ENCODE measurements around the gene SEPTIN12.
A peak's percentile ranks its signal among the peaks of the same experiment; 100 is the strongest.
"Not testable (repeated sequence)": the region's sequence is repeated elsewhere in the genome, so short reads cannot be mapped to it uniquely, and the experiment has no call there.

Gene SEPTIN12

DNA sequence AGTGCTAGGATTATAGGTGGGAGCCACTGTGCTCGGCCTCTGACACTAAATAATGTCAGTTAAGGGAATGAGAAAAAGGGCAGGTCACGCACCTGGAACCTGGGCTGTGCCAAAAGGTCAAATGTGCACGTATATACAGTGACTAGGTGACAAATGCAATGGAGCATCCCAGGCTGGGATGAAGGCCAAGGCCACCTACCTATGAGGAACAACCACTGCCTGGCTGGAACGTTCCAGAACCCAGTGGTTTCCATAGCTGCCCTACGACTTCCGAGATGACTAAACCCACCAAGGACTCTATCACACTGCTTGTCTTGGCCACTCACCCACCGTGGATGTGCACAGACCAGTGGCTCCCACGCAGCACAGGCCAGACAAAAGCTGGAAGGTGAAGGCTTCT is 37.2 kb downstream of the SEPTIN12 start:
- no peak for DNase-seq

- no peak for DNase-seq
These were observed 38.4 kb downstream of the SEPTIN12 start for GRCh38 chr16:4749700-4750257.

DNA sequence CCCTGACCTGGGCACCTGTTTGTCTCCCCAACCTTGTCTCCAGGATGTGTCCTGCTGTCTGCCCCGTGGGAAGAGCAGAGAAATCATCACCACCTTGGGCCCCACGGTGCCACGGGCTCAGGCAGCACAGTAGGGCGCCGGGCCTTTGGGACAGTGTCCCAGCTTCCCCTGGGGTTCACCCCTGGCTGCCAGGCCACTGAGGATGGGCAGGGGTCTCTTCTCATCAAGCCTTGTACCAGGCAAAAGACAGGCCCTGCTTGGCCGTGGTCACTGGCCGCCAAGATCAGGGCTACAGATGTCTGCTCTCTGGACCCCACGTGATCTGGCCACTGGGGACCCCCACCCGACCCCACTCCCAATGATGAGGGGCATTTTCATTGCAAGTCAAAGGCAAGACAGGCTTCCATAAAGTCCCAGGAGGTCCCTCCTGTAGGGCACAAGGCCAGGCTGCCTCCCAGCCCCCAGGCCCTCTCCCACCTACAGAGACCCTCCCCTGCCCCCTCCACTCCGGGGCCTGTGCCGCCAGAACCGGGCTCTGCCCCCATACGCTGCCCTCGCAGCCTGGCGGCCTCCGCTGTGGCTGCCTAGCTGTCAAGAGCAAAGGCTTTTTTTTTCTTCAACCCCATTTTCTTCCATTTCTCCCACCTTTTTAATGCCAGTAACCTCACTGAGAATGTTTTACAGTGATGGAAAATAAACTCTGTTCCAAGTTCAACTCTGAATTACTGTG is 39.3 kb downstream of the SEPTIN12 start:
- DNase-seq: no peak

DNA sequence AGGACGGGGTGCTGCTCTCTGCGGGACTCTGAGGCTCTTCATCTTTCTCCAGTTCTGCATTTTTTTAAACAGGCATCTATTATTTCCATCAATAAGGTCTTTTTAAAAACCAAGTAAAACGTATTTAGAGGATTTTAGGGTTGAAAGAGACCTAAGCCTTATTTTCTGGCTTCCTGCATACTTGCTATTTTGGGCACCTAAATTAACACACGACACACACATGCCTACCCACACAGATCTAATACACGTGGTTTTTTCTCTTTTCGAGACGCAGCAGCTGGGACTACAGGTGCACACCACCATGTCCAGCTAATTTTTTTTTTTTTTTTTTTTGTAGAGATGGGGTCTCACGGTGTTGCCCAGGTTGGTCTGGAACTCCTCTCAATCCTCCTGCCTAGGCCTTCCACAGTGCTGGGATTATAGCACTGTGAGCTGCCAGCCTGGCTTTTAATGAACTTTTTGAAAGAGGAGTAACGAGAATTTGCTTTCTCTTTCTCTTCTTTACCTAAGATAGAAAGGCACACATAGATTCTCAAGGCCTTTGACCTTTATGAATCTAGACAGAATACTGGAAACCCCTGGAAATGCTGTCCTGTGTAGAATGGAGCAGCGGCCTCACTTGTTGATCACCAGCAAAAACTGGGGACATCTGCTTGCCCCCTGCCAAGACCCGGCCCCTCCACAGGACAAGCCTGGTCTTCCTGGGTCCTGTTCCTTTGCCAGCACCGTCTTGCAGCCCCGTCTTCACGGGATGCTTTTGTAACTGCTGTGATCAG is 40.1 kb downstream of the SEPTIN12 start:
- no peak for DNase-seq

DNA sequence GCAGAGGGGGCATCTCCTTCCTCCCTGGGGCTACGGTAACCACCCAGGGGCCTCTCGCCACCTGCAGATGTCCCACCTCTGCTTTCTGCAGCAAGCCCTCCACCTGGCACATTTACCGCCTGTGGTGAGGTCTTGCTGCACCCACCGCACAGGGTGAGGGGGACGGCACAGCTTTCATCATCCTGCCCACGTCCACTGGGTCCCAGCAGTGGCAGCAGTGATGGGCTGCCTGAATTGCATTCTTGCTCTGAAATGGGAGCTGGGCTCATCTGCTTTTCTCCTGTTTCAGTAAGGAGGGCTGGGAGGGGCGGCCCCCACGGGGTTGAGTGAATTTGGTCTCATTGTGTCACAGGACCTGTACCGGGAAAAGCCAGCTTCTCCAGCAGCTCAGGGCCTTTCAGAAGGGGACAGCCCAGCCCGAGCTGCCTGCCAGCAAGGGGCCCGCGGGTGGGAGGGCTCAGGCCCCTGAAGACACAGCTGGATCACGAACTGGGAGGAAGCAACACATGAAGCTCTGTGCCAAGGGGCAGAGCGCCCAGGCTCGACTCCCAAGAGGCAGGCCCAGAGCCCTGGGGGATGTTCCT is 41.1 kb downstream of the SEPTIN12 start:
- no peak for DNase-seq

DNA sequence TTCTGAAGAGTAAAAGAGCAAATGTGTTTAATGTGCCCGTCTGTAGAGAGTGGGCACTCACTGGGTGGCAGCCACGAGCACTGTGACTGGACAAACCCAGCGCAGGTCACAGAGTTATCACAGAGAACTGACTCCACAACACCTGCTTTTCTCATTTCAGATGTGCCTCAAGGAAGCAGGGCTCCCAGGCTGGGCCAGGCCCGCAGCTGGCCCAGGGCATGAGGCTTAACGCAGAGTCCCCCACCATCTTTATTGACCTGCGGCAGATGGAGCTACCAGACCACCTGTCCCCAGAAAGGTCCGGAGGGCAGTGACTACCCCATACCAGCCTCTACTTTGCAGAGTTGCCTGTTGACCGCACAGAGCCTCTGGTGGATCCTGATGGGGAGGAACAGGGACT is 41.9 kb downstream of the SEPTIN12 start:
- no peak for DNase-seq

DNA sequence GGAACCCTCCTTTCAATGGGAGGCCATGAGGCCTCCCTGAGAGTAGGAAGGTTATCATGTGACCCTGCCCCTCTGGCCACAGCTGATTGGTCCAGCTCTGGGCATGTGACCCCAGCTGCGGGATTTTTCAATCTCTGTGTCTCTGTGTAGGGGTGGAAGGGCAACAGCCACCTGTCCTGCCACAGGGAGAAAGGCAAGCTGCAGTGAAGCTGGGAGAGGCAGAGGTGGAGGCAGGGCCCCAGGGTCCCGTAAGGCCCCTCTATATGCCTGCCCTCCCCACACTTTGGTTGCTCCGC is 42.9 kb downstream of the SEPTIN12 start:
- DNase-seq: no peak

GRCh38 chr16:4744555-4745273 is 43.4 kb downstream of the SEPTIN12 start:
- no peak for DNase-seq

DNA sequence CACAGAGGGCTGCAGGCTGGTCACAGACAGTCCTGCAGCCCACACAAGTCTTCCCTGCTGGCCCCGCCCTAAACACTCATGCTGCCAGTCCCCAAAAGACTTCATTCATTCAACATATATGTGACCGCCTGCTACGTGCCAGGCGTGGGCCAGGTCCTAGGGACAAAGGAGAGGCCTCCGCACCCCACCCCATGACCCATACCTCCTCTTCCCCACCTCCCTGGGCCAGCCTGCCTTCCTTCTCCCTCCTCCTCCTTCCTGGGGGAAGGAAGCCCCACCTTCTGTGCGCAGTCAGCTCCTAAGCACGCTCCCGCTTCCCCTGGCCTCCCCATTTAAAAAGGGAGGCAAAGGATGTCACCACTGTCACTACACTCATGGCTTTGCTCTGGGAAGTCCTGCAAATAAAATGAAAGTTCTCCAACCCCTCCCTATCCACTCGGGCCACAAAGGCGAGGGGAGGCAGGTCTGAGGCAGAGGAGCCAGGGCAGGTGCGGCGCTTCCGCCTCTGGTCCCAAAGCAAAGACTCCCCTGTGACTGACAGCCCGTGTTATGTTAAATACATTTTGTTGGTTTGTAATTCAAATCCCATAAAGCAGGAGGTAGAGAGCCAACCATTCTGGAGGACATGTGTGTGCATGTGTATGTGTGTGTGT is 44.8 kb downstream of the SEPTIN12 start:
- no peak for DNase-seq

- not testable (repeated sequence) for DNase-seq
These were observed 49.8 kb downstream of the SEPTIN12 start for GRCh38 chr16:4738370-4738769.

DNA sequence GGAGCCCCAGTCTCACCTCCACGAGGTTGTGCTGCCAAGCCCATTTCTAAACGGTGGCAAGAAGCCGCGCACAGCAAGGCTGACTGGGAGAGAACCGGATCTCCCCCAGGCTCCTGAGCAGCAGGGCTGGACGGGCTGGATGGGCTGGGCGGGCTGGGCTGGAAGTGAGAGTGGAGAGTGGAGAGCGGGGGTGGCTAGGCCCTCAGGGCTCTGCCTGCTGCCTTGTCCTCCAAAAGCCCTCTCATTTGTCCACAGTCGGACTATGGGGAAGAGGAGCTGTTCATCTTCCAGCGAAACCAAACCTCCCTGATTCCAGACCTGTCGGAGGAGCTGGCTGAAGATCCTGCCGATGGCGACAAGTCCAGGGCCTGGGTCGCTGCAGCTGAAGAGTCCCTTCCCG is 50.6 kb downstream of the SEPTIN12 start:
- no peak for DNase-seq

DNA sequence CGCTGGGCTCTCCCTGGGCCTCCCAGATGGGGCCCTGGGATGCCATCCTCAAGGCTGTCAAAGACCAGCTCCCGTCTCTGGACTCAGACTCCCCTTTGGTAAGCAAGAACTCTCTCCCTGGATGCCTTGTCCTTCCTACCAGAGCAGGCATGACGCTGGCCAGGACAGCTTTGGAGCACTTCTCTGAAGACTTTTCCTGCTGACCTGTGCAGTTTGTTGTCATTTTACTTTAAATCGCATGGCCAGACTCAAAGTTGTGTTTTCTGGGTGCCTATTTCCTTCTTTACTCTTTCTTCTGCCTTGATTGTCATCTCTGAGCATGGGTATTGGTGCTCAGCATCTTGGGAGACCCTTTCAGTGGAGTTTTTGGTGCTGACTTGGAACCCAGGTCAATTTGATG is 51.6 kb downstream of the SEPTIN12 start:
- no peak for DNase-seq

DNA sequence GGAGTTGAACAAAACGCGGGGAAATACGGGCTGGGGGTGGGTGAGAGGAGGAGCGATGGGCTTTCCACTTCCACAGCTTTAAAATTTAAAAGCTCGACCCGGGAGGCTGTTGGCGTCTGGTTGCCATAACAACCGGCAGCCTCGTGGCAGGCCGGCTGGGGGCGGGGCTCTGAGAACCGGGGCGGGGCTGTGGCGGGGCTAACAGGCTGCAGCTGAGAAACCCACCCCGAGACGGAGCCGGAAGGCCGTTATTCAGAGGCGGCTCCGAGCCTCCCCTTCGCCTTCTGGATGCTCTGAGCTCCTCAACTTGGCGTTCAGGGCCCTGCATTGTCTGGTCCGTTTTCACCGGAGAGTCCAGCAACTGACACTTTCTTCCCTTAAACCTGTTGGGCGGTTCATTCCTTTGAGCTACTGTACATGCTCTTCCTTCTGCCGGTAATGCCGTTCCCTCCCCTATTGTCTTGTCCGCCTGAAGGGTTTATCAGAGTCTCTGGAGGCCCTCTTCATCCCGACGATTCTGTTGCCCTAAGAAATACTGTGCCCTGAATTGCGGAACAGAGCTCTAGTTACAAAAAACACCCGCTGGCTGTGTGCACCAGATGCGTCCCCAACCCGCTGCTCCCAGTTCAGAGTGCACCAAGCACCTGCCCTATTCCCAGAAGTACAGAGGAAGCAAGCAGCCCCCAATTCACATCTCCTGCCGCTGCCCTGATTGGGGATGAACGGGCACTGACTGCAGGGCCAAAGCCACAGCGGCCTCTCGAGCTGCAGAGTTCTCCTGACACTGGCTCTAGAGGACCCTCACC is 53.2 kb downstream of the SEPTIN12 start:
- peak; percentile 1 for DNase-seq

DNA sequence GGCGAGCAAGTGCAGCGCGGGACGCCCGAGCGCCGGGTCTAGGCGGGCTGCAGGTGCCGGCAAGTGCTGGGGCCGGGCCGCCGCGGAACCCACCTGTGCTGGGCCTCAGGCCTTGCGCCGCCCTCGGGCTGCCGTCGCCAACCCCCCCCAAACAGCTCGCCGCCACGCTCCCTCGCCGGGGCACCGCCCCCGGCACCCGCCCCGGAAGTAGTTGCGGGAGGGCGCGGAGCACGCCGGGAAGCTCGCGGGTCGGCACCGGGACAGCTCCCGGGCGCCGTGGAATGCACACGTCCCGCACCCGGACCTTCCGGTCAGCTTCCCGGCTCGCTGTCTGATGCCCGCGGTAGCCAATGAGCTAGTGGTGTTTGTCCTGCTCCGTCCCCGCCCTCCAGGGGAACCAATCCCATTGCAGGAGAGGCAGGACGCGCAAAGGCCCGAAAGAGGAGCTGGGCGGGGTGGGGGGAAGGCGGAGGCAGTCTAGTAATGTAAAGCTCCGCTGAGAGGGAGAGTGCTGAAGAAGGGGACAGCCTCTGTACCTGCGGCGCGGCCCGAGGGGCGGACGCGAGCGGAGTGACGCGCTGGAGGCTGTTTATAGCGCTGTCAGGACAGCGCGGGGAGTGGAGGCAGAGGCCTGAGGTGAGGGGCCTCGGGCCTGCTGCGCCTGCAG is 53.9 kb downstream of the SEPTIN12 start, which contains the start of the genes ANKS3 and DNAAF8:
Gene ANKS3, minus strand, starts transcription at position 209 of the 667 bp plus-strand sequence. CDS start 4,122 bp downstream, outside the sequence.
Gene DNAAF8, plus strand, starts transcription at position 475 of the 667 bp plus-strand sequence. CDS start 1,978 bp downstream, outside the sequence.
- peak; percentile 73 for DNase-seq

GRCh38 chr16:4733747-4734062 is 54.4 kb downstream of the SEPTIN12 start:
- no peak for DNase-seq

DNA sequence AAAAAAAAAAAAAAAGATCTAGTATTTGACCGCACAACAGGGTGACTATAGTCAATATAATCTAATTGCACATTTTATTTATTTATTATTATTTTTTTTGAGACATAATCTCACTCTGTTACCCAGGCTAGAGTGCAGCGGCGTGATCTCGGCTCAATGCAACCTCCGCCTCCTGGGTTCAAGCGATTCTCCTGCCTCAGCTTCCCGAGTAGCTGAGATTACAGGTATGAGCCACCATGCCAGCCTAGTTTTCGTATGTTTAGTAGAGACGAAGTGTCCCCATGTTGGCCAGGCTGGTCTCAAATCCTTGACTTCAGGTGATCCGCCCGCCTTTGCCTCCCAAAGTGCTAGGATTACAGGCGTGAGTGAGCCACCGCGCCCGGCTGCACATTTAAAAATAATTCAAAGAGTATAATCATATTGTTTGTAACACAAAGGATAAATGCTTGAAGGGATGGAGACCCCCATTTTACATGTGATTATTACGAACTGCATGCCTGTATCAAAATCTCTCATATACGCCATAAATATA is 54.9 kb downstream of the SEPTIN12 start:
- no peak for DNase-seq

DNA sequence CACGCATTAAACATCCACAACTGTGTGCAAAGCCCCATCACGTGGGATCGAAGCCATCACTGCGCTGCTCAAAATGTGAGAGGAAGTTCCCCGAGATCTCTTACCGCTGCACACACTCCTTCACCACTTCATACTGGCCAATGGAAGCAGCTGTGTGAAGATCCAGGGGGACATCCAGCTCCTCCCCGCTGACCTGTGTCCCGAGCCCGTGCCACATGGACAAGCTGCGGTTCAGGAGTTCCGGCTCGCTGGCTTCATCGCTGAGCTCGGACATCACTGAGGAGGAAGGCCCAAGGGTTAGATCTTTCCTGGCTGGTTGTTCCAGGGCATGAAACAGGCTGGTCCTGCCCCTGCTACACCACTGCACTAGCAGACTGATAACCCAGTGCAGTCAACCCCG is 58.3 kb downstream of the SEPTIN12 start:
- no peak for DNase-seq

DNA sequence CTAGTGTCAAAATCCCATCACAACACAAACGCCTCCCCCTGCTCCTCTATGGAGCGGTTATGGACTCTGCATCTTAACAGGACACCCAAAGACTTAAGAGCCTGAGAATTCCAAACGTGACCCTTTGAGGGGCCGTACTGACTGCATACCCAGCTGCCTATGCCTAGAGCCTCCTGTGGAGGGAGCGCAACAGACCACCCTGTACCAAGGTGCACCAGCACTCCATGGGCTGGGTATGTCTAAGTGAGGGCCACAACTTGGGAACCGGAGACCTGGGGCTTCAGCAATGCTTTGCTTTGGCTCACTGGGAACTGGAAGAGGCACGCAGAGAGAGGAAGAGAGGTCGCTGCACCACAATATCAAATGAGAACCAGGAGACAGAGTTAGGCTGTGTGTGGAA is 59.5 kb downstream of the SEPTIN12 start:
- DNase-seq: no peak

Data from NCI-H2081 treated with DMSO at 0.1 percent for 48 hours (cell line).